Upper lobe of left lung (tissue), 4 donors: ENCODE results near the gene ERAL1.

Experiments
- EP300 ChIP-seq, 4 donors: sonication (generic); formaldehyde crosslinking; IDR thresholded peaks; one replicate each; pipeline ENCODE4 v1.5.1; 2017; ENCODE audit warnings: antibody characterized with exemption in 4 of 4, control low read depth in 2 of 4
- POLR2A ChIP-seq, 4 donors: fragments of 450-650 bp; IDR thresholded peaks; one replicate each; pipeline ENCODE4 v1.5.1; 2016 to 2017; ENCODE audit warnings: antibody characterized with exemption in 4 of 4, mild to moderate bottlenecking in 2 of 4
- POLR2AphosphoS5 ChIP-seq, 2 donors: sonication (generic); formaldehyde crosslinking; IDR thresholded peaks; one replicate each; pipeline ENCODE4 v1.5.1; 2017; ENCODE audit warnings: antibody characterized with exemption in 2 of 2
- TF ChIP-seq, protein P1 (sequence below), 6 experiments: fragments of 450-650 bp in 4 of 6; fragments of 200-600 bp in 2 of 6; sonication (generic) in 2 of 6; IDR thresholded peaks; one replicate each; pipeline ENCODE4 v1.5.1; 2016 to 2019; ENCODE audit warnings: antibody characterized with exemption in 6 of 6

DNA sequence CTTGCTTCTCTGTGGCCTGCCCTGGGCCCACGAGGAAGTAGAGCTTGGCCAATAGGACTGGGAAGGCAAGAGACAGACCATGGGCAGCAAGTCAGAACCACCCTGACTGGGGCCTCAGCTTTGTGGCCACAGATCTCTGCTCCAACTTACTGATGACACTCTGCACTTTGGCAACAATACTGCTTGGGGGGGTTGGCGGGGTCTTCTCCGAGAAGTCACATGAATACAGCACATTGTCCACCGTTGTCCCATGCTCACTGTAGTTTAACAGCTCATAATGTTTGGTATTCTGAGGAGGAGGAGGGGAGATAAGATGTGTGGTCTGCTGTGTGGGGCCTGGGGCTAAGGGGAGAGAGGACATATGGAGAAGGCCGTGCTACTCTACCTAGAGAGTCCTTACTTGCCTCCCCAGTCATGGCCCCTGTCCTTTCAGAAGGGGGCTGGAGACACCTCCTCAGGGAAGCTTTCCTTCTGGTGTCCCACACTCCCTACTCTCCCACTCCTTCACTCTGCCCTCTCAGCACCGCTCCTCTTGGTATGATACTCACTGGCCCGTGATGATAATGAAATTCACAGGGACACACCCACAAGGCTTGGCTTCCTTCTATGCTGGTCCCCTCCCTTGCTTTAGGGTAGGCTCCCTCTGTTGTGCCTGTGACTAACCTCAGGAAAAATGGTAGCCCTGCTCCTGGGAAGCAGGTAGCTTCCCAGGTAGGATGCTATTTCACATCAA, 52.1 kb downstream of the ERAL1 start:
- no peak for TF ChIP-seq POLR2A (IDR thresholded peaks at IDR 0.05)
- TF ChIP-seq POLR2AphosphoS5 (IDR thresholded peaks at IDR 0.05), result no peak
- TF ChIP-seq, protein P1, sequence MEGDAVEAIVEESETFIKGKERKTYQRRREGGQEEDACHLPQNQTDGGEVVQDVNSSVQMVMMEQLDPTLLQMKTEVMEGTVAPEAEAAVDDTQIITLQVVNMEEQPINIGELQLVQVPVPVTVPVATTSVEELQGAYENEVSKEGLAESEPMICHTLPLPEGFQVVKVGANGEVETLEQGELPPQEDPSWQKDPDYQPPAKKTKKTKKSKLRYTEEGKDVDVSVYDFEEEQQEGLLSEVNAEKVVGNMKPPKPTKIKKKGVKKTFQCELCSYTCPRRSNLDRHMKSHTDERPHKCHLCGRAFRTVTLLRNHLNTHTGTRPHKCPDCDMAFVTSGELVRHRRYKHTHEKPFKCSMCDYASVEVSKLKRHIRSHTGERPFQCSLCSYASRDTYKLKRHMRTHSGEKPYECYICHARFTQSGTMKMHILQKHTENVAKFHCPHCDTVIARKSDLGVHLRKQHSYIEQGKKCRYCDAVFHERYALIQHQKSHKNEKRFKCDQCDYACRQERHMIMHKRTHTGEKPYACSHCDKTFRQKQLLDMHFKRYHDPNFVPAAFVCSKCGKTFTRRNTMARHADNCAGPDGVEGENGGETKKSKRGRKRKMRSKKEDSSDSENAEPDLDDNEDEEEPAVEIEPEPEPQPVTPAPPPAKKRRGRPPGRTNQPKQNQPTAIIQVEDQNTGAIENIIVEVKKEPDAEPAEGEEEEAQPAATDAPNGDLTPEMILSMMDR (IDR thresholded peaks at IDR 0.05), result no peak
- no peak for TF ChIP-seq EP300 (IDR thresholded peaks at IDR 0.05)
